HepG2 (cell line): ENCODE data around the gene TTC24. TPM values are rescaled to one million over a fixed set of nuclear protein-coding genes. Genes with fewer than 3 reads are reported as not detected.
A peak's percentile ranks its signal among the peaks of the same experiment; 100 is the strongest.

Source experiments
- AHR ChIP-seq: IDR thresholded peaks from 2 replicates; pipeline ENCODE4 v1.6.1; 2018; ENCODE audit warnings: missing genetic modification reagents, missing compliant biosample characterization
- CAMTA2 ChIP-seq: sonication (generic); formaldehyde crosslinking; IDR thresholded peaks from 2 replicates; pipeline ENCODE4 v1.4.0; 2020; ENCODE audit warnings: mild to moderate bottlenecking, missing genetic modification reagents, borderline replicate concordance
- JARID2 ChIP-seq: sonication (generic); formaldehyde crosslinking; IDR thresholded peaks from 2 replicates; pipeline ENCODE4 v1.8.1; 2023; ENCODE audit warnings: missing genetic modification reagents, inconsistent platforms; ENCODE audit not compliant: insufficient replicate concordance
- KAT2B ChIP-seq: fragments of 150-350 bp; IDR thresholded peaks from 2 replicates; pipeline ENCODE4 v1.6.1; 2014; ENCODE audit warnings: low read depth, low read length, borderline replicate concordance
- KDM5A ChIP-seq: fragments of 200-600 bp; sonication (generic); IDR thresholded peaks from 2 replicates; pipeline ENCODE4 v1.7.0; 2018; ENCODE audit warnings: antibody characterized with exemption, mild to moderate bottlenecking, low read length, borderline replicate concordance
- MLLT10 ChIP-seq: sonication (generic); formaldehyde crosslinking; IDR thresholded peaks from 2 replicates; pipeline ENCODE4 v1.4.0; 2020; ENCODE audit warnings: missing genetic modification reagents
- MZF1 ChIP-seq: sonication (generic); formaldehyde crosslinking; IDR thresholded peaks from 2 replicates; pipeline ENCODE4 v1.8.1; 2023; ENCODE audit warnings: mild to moderate bottlenecking, missing genetic modification reagents, borderline replicate concordance
- PPARG ChIP-seq: conservative IDR thresholded peaks from 2 replicates; pipeline ENCODE4 v1.6.1; 2016; ENCODE audit warnings: missing biosample characterization, missing genetic modification reagents
- RFXANK ChIP-seq: IDR thresholded peaks from 2 replicates; pipeline ENCODE4 v1.6.1; 2016
- RNF2 ChIP-seq: fragments of 450-650 bp; conservative IDR thresholded peaks from 2 replicates; pipeline ENCODE4 v1.6.1; 2016; ENCODE audit warnings: low read depth
- SAP130 ChIP-seq: IDR thresholded peaks from 2 replicates; pipeline ENCODE4 v1.6.1; 2016; ENCODE audit warnings: low read depth
- SPEN ChIP-seq: sonication (generic); formaldehyde crosslinking; IDR thresholded peaks from 2 replicates; pipeline ENCODE4 v1.5.1; 2020; ENCODE audit warnings: low read depth, mild to moderate bottlenecking, missing genetic modification reagents
- TOE1 ChIP-seq: sonication (generic); formaldehyde crosslinking; IDR thresholded peaks from 2 replicates; pipeline ENCODE4 v1.4.0; 2020; ENCODE audit warnings: mild to moderate bottlenecking, missing genetic modification reagents
- ZFAT ChIP-seq: sonication (generic); formaldehyde crosslinking; conservative IDR thresholded peaks from 2 replicates; pipeline ENCODE4 v1.8.1; 2023; ENCODE audit warnings: missing genetic modification reagents, inconsistent platforms
- ZFP36L1 ChIP-seq: sonication (generic); formaldehyde crosslinking; IDR thresholded peaks from 2 replicates; pipeline ENCODE4 v1.8.0; 2022; ENCODE audit warnings: mild to moderate bottlenecking, missing genetic modification reagents, moderate library complexity
- ZNF225 ChIP-seq: sonication (generic); formaldehyde crosslinking; IDR thresholded peaks from 2 replicates; pipeline ENCODE4 v1.4.0; 2020; ENCODE audit warnings: mild to moderate bottlenecking, missing genetic modification reagents
- ZNF333 ChIP-seq: sonication (generic); formaldehyde crosslinking; IDR thresholded peaks from 2 replicates; pipeline ENCODE4 v1.4.0; 2020; ENCODE audit warnings: mild to moderate bottlenecking, missing genetic modification reagents, borderline replicate concordance
- ZNF367 ChIP-seq: sonication (generic); formaldehyde crosslinking; IDR thresholded peaks from 2 replicates; pipeline ENCODE4 v1.4.0; 2020; ENCODE audit warnings: missing genetic modification reagents, borderline replicate concordance
- ZNF790 ChIP-seq: sonication (generic); formaldehyde crosslinking; IDR thresholded peaks from 2 replicates; pipeline ENCODE4 v1.8.0; 2022; ENCODE audit warnings: missing genetic modification reagents, mild to moderate bottlenecking, borderline replicate concordance
- polyA plus RNA-seq, 8 experiments: library from polyadenylated mRNA; depleted of rRNA in 3 of 8; stranded (reverse) in 7 of 8; unstranded in 1 of 8; fragments of >200 nt; fragmentation: Illumina TruSeq in 4 of 8; extraction: Trizol in 4 of 8; gene quantifications; 2 replicates each; pipeline versions ENCODE4 v1.2.1 to v1.2.3, GENCODE V29; 2011 to 2016; ENCODE audit warnings: low read depth in 4 of 8, missing spikeins in 1 of 8, mixed read lengths in 1 of 8; ENCODE audit not compliant: insufficient read depth in 1 of 8
- total RNA-seq, 5 experiments: library from RNA; depleted of rRNA; stranded (reverse); fragments of >200 nt; fragmentation: Illumina TruSeq; extraction: Trizol; gene quantifications; 2 replicates each; pipeline ENCODE4 v1.2.3, GENCODE V29; 2016; ENCODE audit warnings: low read depth in 1 of 5
- TF ChIP-seq, protein P1 (sequence below): sonication (generic); formaldehyde crosslinking; IDR thresholded peaks from 2 replicates; pipeline ENCODE4 v1.5.0; 2020; ENCODE audit warnings: missing genetic modification reagents
- TF ChIP-seq, protein P2 (sequence below): sonication (generic); formaldehyde crosslinking; IDR thresholded peaks from 2 replicates; pipeline ENCODE4 v1.4.0; 2020; ENCODE audit warnings: missing genetic modification reagents
- TF ChIP-seq, protein P3 (sequence below): sonication (generic); formaldehyde crosslinking; IDR thresholded peaks from 2 replicates; pipeline ENCODE4 v1.4.0; 2020; ENCODE audit warnings: missing genetic modification reagents
- TF ChIP-seq, protein P4 (sequence below): sonication (generic); formaldehyde crosslinking; IDR thresholded peaks from 2 replicates; pipeline ENCODE4 v1.8.0; 2022; ENCODE audit warnings: low read depth, missing genetic modification reagents

The TTC24 gene
- total and polyA plus RNA-seq, 2 of the 13 experiments (the other 11 are each of a cell fraction or from before 2014, with no cell fraction given), result 0.13 to 0.18 TPM

DNA sequence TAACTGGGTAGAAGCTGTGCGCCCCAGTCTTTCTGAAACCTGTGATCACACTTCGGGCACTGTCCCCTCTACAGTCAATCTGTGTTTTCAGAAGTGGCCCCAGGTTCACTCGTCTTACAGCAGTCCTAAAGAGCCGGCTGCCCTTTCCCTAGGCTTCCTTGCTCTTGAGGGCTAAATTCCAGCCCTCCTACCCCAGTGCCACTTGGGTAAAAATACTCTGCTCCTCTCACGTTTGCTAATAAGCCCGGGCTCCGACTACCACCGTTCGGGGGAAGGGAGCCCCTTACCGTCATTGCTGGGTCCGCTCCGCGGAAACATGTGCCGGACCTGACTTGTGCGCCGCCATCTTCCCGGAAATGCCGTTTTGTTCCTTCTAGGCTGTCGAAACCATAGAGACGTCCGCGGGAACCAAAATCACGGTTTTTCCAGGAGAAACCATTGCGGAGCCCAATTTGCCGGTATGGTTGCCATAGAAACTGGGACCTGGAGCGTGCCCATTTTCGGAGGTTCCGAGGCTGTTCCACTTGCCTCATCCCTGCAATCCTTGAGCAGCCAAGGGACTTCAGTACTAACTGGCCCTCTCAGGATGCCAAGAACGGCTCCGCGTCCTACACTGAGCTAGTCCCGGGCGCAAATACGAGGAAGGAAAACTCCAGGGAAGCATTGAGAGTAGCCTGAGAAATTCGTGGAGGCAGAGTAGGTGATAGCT, 21.8 kb downstream of the TTC24 start, which contains the start of gene GPATCH4 (continued):
- TF ChIP-seq MLLT10 (CRISPR knock-in tag), result no peak
- TF ChIP-seq ZNF225, result no peak
- TF ChIP-seq JARID2 (CRISPR knock-in tag), result no peak
- no peak for TF ChIP-seq CAMTA2 (CRISPR knock-in tag)
- TF ChIP-seq TOE1 (CRISPR knock-in tag), result no peak
- TF ChIP-seq, protein P1, sequence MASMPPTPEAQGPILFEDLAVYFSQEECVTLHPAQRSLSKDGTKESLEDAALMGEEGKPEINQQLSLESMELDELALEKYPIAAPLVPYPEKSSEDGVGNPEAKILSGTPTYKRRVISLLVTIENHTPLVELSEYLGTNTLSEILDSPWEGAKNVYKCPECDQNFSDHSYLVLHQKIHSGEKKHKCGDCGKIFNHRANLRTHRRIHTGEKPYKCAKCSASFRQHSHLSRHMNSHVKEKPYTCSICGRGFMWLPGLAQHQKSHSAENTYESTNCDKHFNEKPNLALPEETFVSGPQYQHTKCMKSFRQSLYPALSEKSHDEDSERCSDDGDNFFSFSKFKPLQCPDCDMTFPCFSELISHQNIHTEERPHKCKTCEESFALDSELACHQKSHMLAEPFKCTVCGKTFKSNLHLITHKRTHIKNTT (CRISPR knock-in tag), result no peak
- no peak for TF ChIP-seq KAT2B
- peak; percentile 99 for TF ChIP-seq SAP130 (CRISPR knock-in tag)
- no peak for TF ChIP-seq ZFAT (CRISPR knock-in tag)
- TF ChIP-seq MZF1, result no peak
- TF ChIP-seq KDM5A, result peak; percentile 88; the same call in 1 of the 2 replicates
- TF ChIP-seq, protein P2, sequence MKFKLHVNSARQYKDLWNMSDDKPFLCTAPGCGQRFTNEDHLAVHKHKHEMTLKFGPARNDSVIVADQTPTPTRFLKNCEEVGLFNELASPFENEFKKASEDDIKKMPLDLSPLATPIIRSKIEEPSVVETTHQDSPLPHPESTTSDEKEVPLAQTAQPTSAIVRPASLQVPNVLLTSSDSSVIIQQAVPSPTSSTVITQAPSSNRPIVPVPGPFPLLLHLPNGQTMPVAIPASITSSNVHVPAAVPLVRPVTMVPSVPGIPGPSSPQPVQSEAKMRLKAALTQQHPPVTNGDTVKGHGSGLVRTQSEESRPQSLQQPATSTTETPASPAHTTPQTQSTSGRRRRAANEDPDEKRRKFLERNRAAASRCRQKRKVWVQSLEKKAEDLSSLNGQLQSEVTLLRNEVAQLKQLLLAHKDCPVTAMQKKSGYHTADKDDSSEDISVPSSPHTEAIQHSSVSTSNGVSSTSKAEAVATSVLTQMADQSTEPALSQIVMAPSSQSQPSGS (CRISPR knock-in tag), result peak; percentile 7
- peak; percentile 70 for TF ChIP-seq RNF2
- no peak for TF ChIP-seq ZNF790 (CRISPR knock-in tag)
- peak; percentile 76 for TF ChIP-seq AHR (CRISPR knock-in tag)
- TF ChIP-seq SPEN, result peak; percentile 58; the same call in 1 of the 2 replicates
- TF ChIP-seq ZFP36L1 (CRISPR knock-in tag), result no peak
- no peak for TF ChIP-seq ZNF367
- TF ChIP-seq ZNF333 (CRISPR knock-in tag), result no peak
- no peak; the same call in 1 of the 2 replicates for TF ChIP-seq RFXANK
- TF ChIP-seq, protein P3, sequence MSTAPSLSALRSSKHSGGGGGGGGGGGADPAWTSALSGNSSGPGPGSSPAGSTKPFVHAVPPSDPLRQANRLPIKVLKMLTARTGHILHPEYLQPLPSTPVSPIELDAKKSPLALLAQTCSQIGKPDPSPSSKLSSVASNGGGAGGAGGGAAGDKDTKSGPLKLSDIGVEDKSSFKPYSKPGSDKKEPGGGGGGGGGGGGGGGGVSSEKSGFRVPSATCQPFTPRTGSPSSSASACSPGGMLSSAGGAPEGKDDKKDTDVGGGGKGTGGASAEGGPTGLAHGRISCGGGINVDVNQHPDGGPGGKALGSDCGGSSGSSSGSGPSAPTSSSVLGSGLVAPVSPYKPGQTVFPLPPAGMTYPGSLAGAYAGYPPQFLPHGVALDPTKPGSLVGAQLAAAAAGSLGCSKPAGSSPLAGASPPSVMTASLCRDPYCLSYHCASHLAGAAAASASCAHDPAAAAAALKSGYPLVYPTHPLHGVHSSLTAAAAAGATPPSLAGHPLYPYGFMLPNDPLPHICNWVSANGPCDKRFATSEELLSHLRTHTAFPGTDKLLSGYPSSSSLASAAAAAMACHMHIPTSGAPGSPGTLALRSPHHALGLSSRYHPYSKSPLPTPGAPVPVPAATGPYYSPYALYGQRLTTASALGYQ (CRISPR knock-in tag), result peak; percentile 68; the same call in 1 of the 2 replicates
- no peak; the same call in 1 of the 2 replicates for TF ChIP-seq PPARG (CRISPR knock-in tag)
- TF ChIP-seq, protein P4, sequence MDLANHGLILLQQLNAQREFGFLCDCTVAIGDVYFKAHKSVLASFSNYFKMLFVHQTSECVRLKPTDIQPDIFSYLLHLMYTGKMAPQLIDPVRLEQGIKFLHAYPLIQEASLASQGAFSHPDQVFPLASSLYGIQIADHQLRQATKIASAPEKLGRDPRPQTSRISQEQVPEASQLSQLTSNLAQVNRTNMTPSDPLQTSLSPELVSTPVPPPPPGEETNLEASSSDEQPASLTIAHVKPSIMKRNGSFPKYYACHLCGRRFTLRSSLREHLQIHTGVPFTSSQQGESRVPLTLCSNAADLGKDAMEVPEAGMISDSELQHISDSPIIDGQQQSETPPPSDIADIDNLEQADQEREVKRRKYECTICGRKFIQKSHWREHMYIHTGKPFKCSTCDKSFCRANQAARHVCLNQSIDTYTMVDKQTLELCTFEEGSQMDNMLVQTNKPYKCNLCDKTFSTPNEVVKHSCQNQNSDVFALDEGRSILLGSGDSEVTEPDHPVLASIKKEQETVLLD (CRISPR knock-in tag), result peak; percentile 69; the same call in 1 of the 2 replicates
